ENCODE measurements around the gene BACE1-AS. TPM values are rescaled to one million over a fixed set of nuclear protein-coding genes. Genes with fewer than 3 reads are reported as not detected.

Gene BACE1-AS
- total RNA-seq, 1 donor from 2014 or later = 6.8 TPM

DNA sequence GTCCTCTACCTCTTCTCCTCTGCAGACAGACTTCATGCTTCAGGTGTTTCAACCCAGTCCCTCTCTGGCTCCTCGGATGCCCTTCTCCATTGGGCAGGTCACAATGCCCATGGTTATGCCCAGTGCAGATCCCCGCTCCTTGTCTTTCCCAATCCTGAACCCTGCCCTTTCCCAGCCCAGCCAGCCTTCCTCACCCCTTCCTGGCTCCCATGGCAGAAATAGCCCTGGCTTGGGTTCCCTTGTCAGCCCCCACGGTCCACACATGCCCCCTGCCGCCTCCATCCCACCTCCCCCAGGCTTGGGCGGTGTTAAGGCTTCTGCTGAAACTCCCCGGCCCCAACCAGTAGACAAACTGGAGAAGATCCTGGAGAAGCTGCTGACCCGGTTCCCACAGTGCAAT, 9.3 kb upstream of the BACE1-AS start:
- Histone ChIP-seq H3K27ac (ENCODE audit: low read depth, low read length) (peak overlapping the region; percentile 84), H3K9ac (ENCODE audit: low read length) (peak overlapping the region; percentile 47), H3K4me3 (ENCODE audit: insufficient read depth, low read depth, low read length) (no peak overlapping the region), H3K36me3 (ENCODE audit: insufficient read depth, low read length) (peaks cover 15% of the 10 kb centered on the region), H3K79me2 (ENCODE audit: insufficient read depth, low read length) (no peaks in the 10 kb centered on the region), H3K27me3 (ENCODE audit: insufficient read depth, low read length) (no peaks in the 10 kb centered on the region), H3K4me1 (ENCODE audit: insufficient read depth, low read length) (peaks cover 18% of the 10 kb centered on the region), H4K20me1 (ENCODE audit: insufficient read depth, low read length) (peaks cover 3% of the 10 kb centered on the region), H3K4me2 (ENCODE audit: low read length) (peak overlapping the region; percentile 61), H2AFZ (ENCODE audit: low read depth, low read length) (no peak overlapping the region), H3K9me3 (ENCODE audit: insufficient read depth, low read depth, low read length) (no peaks in the 10 kb centered on the region)
- H3K27me3 Mint-ChIP-seq (ENCODE audit: low read depth, unreplicated experiment) = no peaks in the 10 kb centered on the region
- peak overlapping the region; percentile 60 for H3K27ac Mint-ChIP-seq (ENCODE audit: unreplicated experiment)
- H3K9me3 Mint-ChIP-seq (ENCODE audit: unreplicated experiment) = no peaks in the 10 kb centered on the region
- no peak overlapping the region for H3K4me3 Mint-ChIP-seq (ENCODE audit: unreplicated experiment)
- peaks cover 27% of the 10 kb centered on the region for H3K4me1 Mint-ChIP-seq (ENCODE audit: low read depth, unreplicated experiment)
- peaks cover 13% of the 10 kb centered on the region for H3K36me3 Mint-ChIP-seq (ENCODE audit: low read depth, unreplicated experiment)
- DNase-seq (ENCODE audit: low read depth) = no peak
- no peak for FAIRE-seq
- TF ChIP-seq, protein P1, sequence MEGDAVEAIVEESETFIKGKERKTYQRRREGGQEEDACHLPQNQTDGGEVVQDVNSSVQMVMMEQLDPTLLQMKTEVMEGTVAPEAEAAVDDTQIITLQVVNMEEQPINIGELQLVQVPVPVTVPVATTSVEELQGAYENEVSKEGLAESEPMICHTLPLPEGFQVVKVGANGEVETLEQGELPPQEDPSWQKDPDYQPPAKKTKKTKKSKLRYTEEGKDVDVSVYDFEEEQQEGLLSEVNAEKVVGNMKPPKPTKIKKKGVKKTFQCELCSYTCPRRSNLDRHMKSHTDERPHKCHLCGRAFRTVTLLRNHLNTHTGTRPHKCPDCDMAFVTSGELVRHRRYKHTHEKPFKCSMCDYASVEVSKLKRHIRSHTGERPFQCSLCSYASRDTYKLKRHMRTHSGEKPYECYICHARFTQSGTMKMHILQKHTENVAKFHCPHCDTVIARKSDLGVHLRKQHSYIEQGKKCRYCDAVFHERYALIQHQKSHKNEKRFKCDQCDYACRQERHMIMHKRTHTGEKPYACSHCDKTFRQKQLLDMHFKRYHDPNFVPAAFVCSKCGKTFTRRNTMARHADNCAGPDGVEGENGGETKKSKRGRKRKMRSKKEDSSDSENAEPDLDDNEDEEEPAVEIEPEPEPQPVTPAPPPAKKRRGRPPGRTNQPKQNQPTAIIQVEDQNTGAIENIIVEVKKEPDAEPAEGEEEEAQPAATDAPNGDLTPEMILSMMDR (IDR thresholded peaks at IDR 0.05; ENCODE audit: insufficient read depth, low read depth, low read length) = no peak
- TF ChIP-seq EZH2 (IDR thresholded peaks at IDR 0.05; ENCODE audit: insufficient read depth, low read length) = no peak

DNA sequence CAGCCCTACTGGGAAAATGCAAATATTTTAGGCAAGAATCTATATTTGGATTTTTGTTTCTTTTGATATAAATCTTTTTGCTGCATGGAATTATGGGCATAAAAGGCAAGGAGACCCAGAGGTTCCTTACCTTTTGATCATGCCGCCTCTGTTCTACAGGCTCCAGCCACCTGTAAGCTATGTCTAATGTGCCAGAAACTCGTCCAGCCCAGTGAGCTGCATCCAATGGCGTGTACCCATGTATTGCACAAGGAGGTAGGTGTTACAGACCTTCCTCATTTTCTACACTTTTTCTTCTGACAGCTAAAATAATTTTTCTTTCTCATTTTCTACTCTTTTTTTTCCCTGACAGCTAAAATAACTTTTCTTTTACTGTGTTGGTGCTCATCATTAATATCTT, 8.2 kb upstream of the BACE1-AS start:
- Mint-ChIP-seq H3K36me3 (ENCODE audit: low read depth, unreplicated experiment) (peaks cover 17% of the 10 kb centered on the region), H3K4me3 (ENCODE audit: unreplicated experiment) (no peak overlapping the region), H3K27ac (ENCODE audit: unreplicated experiment) (no peak overlapping the region), H3K9me3 (ENCODE audit: unreplicated experiment) (no peaks in the 10 kb centered on the region), H3K4me1 (ENCODE audit: low read depth, unreplicated experiment) (peaks cover 27% of the 10 kb centered on the region), H3K27me3 (ENCODE audit: low read depth, unreplicated experiment) (no peaks in the 10 kb centered on the region)
- Histone ChIP-seq H3K4me3 (ENCODE audit: insufficient read depth, low read depth, low read length) (no peak overlapping the region), H3K9ac (ENCODE audit: low read length) (no peak overlapping the region), H3K27me3 (ENCODE audit: insufficient read depth, low read length) (no peaks in the 10 kb centered on the region), H3K27ac (ENCODE audit: low read depth, low read length) (no peak overlapping the region), H3K4me1 (ENCODE audit: insufficient read depth, low read length) (peaks cover 18% of the 10 kb centered on the region), H3K36me3 (ENCODE audit: insufficient read depth, low read length) (peaks cover 21% of the 10 kb centered on the region), H2AFZ (ENCODE audit: low read depth, low read length) (no peak overlapping the region), H3K9me3 (ENCODE audit: insufficient read depth, low read depth, low read length) (no peaks in the 10 kb centered on the region), H3K4me2 (ENCODE audit: low read length) (no peak overlapping the region), H3K79me2 (ENCODE audit: insufficient read depth, low read length) (no peaks in the 10 kb centered on the region), H4K20me1 (ENCODE audit: insufficient read depth, low read length) (peaks cover 3% of the 10 kb centered on the region)
- no peak for TF ChIP-seq EZH2 (IDR thresholded peaks at IDR 0.05; ENCODE audit: insufficient read depth, low read length)
- TF ChIP-seq, protein P1 (IDR thresholded peaks at IDR 0.05; ENCODE audit: insufficient read depth, low read depth, low read length) = no peak
- DNase-seq (ENCODE audit: low read depth) = no peak
- FAIRE-seq = no peak

DNA sequence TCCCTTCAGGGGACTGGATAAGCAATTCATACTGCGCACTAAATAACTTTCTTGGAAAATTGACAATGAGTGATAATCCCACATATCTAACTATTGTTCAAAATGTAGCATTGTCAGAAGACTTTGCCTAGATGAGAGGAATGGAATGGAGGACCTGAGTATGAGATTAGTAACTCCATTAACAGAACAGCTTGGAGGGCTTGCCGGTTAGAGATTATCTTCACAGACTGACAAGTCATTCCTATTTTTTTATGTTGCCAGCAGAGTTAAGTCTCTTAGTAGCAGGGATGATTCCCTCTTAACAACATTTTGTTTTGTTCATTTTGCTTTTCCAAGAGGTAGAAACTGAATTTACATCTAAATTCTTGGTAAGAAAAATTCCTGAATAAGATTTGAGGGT, 7.1 kb upstream of the BACE1-AS start:
- H3K27ac ChIP-seq (ENCODE audit: low read depth, low read length) = no peak overlapping the region
- no peak overlapping the region for H3K4me2 ChIP-seq (ENCODE audit: low read length)
- H3K27me3 ChIP-seq (ENCODE audit: insufficient read depth, low read length) = no peaks in the 10 kb centered on the region
- H3K79me2 ChIP-seq (ENCODE audit: insufficient read depth, low read length) = no peaks in the 10 kb centered on the region
- no peak overlapping the region for H3K4me3 ChIP-seq (ENCODE audit: insufficient read depth, low read depth, low read length)
- Mint-ChIP-seq H3K27ac (ENCODE audit: unreplicated experiment) (no peak overlapping the region), H3K4me3 (ENCODE audit: unreplicated experiment) (no peak overlapping the region), H3K27me3 (ENCODE audit: low read depth, unreplicated experiment) (no peaks in the 10 kb centered on the region), H3K9me3 (ENCODE audit: unreplicated experiment) (no peaks in the 10 kb centered on the region), H3K36me3 (ENCODE audit: low read depth, unreplicated experiment) (peaks cover 24% of the 10 kb centered on the region), H3K4me1 (ENCODE audit: low read depth, unreplicated experiment) (peaks cover 25% of the 10 kb centered on the region)
- peaks cover 18% of the 10 kb centered on the region for H3K4me1 ChIP-seq (ENCODE audit: insufficient read depth, low read length)
- FAIRE-seq (no peak), DNase-seq (ENCODE audit: low read depth) (no peak)
- H3K9ac ChIP-seq (ENCODE audit: low read length) = no peak overlapping the region
- TF ChIP-seq, protein P1 (IDR thresholded peaks at IDR 0.05; ENCODE audit: insufficient read depth, low read depth, low read length) = no peak
- no peak for TF ChIP-seq EZH2 (IDR thresholded peaks at IDR 0.05; ENCODE audit: insufficient read depth, low read length)
- H4K20me1 ChIP-seq (ENCODE audit: insufficient read depth, low read length) = peaks cover 3% of the 10 kb centered on the region
- peaks cover 24% of the 10 kb centered on the region for H3K36me3 ChIP-seq (ENCODE audit: insufficient read depth, low read length)
- H3K9me3 ChIP-seq (ENCODE audit: insufficient read depth, low read depth, low read length) = no peaks in the 10 kb centered on the region
- H2AFZ ChIP-seq (ENCODE audit: low read depth, low read length) = no peak overlapping the region

All from astrocyte (in vitro differentiated cells and primary cell).